NCI-H460 (cell line): ENCODE results near the gene OXT. TPM values are rescaled to one million over a fixed set of nuclear protein-coding genes. Genes with fewer than 3 reads are reported as not detected.
"Not testable (repeated sequence)": the region's sequence is repeated elsewhere in the genome, so short reads cannot be mapped to it uniquely, and the experiment has no call there.

ENCODE experiments used
- DNase-seq: peaks from one replicate; pipeline ENCODE4 v3.0.0-alpha.2; 2016; ENCODE audit warnings: low read depth; ENCODE audit errors: extremely low read depth
- total RNA-seq: library from RNA; depleted of rRNA; stranded (reverse); fragments of >200 nt; shearing (Covaris generic); gene quantifications from 2 replicates; pipeline ENCODE4 v1.2.3, GENCODE V29; 2014

Gene OXT
- total RNA-seq, 1 experiment from 2014 or later = not detected

DNA sequence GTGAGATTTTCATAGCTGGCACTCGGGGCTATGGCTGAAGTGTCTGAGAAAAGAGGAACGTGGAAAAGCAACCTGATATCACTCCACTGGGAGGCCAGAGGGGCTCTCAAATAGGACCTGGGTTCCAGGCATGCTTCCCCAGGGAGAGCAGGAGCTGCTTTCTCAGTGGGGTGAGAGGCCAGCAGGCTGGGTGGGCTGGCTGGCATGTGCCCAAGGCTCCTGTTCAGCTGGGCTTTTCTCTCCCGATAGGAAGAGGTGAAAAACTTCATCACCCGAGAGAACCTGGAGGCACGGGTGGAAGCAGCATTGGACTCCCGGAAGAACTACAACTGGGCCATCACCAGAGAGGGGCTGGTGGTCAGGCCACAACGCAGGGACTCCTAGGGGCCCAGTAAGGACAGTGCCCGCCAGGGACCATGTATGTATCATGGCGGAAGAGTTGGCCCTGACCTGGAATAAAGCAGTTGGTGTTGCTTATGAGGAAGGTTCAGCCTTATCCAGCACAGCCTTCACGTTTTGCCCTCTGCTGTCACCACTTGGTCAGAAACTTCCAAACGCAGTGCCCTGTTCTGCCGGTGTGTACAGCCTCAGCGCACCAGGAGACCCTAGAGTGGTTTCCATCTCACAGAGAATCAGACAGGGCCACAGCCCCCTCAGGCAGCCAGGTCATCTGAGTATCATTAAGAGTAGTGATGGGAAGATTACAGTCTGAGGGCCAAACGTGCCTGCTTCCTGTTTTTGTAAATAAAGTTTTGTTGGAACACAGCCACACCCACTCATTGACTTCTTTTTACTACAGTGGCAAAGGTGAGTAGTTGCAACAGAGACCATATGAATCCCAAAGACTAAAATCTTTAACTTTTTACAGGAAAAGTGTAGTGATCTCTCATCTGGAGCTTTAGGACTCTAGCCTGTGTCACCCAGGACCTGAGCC is 23.7 kb upstream of the OXT start:
- no peak for DNase-seq

DNA sequence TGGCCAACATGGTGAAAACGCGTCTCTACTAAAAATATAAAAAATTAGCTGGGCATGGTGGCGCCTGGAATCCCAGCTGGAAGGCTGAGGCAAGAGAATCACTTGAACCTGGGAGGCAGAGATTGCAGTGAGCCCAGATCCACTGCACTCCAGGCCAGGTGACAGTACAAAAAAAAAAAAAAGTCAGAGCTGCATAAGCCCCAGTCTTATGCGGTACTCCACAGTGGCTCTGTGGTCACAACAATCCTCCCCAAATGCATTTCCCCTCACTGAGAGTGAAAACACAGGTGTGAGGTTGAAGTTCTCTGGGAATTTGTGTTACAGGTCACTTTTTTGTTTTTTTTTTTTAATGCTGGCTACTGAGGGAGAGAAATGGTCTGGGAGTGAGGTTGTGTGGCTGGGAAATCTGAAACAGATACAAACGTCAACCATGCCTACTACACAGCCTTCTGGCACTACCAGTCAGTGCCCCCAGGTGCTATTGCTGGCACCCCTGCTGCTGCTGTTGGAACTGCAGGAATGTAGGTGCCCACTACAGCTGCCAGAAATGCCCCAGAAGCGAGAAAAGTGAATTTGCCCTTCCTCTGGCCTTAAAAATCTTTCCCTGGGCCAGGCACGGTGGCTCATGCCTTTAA is 19.9 kb upstream of the OXT start:
- DNase-seq = no peak

DNA sequence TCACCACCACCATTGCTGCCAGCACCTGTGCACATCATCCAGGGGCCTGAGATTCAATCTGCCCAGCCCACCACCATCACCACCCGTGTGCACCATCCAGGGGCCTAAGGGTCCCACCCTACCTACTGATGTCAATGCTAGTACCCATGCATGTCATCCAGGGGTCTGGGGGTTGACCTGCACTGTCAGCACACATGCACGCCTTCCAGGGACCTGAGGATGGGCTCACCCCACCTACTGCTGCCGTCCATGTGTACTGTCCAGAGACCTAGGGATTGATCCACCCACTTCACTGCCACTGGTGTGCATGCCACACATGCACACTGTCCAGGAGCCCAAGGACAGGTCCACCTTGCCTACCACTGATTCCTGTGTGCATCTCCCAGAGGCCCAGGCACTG is 11.9 kb upstream of the OXT start:
- DNase-seq = no peak

DNA sequence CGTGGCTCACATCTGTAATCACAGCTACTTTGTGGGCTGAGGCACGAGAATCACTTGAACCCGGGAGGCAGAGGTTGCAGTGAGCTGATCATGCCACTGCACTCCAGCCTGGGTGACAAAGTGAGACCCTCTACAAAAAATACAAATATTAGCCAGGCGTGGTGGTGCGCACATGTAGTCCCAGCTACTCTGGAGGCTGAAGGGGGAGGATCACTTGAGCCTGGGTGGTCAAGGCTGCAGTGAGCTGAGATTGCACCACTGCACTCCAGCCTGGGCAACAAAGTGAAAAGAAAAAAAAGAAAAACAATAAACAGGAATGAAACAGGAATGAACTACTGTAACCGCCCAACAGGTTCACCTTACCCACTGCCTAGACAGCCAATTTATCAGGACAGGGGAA is 7.3 kb upstream of the OXT start:
- not testable (repeated sequence) for DNase-seq

DNA sequence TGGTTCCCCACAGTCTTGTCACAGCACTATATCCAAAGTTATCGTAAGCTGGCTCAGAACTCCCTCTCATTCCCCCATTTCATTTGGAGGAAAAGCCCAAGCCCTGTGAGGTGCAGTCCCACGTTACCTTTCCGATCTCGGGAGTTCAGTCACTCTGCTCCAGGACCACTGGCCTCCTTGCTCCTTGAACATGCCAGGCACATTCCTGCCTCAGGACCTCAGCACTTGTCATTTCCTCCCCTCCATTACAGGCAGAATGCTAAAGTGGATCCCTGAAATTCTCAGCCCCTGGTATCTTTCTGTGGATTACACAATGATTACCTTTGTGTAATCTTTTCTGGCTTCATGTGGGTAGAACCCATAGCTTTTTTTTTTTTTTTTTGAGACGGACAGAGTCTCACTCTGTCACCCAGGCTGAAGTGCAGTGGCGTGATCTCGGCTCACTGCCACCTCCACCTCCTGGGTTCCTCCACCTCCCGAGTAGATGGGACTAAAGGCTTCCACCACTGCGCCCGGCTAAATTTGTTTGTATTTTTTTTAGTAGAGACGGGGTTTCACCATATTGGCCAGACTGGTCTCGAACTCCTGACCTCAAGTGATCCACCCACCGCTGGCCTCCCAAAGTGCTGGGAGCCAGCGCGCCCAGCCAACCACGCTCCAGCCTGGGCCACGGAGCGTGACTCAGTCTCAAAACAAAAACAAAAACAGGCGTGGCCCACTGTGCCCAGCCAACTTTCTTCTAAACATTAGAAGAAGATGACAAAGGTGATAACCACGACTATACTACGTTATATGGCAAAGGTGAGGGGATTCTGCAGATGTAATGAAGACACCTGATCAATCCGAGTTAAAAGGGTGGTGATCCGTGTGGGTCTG is 4.0 kb upstream of the OXT start:
- peak; percentile 67 for DNase-seq

DNA sequence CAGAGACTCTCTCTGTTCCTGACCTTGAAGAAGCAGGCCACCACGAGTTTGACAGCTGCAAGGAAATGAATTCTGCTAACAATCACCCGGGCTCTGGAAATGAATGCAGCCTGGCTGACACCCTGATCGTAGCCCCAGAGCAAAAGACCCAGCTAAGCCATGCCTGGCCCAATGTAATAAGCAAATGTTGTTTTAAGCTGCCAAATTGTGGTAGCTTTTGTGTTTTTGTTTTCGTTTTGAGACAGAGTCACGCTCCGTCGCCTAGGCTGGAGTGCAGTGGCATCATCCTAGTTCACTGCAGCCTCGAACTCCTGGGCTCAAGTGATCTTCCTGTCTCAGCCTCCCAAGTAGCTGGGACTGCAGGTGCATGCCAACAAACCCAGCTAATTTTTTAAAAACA is 3.3 kb upstream of the OXT start:
- DNase-seq = no peak

DNA sequence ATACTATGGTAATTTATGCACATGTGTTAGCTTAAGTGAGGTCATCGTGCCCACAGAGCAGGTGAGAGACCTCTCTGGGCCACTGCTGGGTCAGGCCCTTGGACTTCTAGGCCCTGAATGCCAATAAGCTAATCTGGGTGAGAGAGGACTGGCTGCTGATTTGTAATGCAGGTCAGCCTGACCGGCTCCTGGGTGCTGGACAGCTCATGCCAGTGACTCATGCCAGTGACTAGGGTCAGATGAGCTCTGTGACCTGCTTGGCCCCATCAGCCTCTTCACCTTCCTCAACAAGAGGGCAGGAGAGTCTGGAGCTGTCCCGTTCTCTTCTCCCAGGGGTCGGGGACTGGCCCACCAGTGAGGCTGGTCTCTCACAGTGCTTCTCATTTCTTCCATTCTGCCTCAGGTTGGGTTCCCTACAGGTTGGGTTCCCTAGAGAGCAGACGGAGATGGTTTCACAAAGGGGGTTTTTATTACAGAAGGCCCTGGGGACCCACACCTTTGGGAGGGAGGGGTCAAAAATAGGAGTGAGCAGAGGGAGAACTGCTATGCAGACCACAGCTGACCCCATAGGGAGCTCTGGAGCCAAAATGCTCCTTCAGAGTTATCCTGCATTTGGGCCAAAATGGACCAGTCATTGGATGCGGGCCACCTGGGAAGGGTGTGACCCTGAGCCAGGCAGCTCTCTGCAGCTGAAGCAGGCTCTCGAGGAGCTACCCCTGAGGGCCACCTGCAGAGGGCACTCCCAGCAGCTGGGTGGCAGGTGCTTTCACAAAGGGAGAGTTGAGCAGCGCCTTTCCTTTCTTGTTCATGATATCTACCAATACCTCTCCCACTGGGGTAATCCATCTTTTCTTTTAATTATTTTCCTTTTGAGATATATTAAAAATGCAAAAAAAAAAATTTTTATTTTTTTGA is 2.2 kb upstream of the OXT start:
- DNase-seq = no peak

DNA sequence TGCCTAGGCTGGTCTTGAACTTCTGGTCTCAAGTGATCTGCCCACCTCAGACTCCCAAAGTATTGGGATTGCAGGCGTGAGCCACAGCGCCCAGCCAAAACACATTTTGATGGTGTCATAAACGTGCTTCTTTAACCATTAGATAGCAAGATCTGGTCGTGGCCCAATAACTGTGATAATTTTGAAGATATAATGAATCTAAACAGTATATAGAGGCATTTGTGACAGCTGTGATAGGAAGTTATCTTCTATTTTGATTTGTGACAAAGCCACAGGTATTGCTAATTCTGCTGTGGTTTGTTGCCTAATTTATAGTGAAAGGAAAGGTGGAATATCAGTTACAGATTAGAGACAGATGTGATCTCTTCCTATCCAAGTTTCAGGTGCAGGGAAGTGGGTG is 695 bp upstream of the OXT start:
- no peak for DNase-seq

DNA sequence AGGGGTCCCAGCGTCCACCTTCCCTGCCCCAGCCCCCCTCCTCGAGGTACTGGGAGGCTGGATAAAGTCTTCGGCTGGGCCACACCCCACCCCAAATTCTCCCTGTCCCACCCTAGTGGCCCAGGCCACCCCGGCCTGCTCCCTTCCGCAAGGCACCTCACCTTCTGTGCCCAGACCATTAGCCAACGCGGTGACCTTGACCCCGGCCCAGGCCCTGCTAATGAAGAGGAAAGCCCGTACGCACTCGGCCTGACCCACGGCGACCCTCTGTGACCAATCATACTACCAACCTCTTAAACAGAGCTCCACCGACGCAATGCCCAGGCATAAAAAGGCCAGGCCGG is 182 bp upstream of the OXT start:
- DNase-seq = no peak

DNA sequence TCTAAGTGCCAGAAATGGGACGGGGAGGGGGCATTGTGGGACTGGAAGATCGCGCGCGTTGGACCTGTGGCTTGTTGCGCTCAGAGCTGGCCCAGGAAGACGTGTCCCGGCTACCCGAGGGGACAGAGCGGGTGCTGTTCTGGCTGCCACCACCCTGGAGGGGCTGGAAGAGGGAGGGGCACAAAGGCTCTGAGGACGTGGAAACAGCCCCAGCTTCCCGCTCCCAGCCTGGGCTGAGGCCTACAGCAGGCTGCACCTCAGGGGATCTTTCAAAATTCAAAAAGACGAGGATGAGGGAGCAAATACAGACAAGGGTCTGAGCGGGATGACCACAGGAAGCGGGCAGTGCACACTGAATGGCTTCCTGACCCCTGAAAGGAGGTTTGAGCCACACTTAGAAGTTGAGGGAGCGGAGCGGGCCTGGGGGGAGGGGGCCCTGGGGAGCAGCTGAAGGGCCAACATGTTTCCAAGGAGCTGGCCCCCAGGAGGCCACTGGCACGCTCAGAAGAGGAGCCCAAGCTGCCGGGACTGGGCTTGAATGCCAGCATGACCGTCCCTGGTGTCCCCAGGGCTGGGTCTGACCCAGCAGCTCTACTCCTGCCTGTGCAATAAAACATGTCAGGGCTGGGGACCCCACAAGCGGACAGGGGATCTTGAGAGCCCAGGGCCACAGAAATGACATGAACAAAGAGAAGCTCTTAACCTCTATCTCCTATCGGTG is 1.3 kb downstream of the OXT start:
- DNase-seq = no peak

DNA sequence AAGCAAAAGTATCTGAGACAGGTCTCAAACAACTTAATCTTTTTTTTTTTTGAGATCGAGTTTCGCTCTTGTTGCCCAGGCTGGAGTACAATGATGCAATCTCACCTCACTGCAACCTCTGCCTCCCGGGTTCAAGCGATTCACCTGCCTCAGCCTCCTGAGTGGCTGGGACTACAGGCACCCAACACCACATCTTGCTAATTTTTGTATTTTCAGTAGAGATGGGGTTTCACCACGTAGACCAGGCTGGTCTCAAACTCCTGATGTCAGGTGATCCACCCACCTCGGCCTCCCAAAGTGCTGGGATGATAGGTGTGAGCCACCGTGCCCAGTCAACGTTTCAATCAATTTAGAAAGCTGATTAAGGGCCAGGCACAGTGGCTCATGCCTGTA is 1.8 kb downstream of the OXT start:
- DNase-seq = not testable (repeated sequence)

DNA sequence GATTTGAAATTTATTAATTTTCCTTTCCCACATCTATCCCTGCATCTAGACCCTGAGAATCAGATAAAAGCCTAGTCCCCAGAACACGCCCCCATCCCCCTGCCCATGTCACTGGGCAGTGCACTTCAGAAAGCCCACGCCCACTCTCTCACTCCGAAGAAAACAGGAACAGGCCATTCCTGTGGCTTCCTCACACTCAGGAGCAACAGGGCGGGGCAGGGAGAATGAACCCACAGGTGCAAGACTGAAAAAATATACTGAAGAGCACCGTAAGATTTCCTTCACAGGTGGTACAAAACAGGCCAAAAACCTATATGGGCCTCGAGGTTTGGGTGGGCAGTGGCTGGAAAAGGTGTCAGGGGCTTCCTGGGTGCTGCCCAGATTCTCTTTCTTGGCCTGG is 3.4 kb downstream of the OXT start:
- DNase-seq = no peak

DNA sequence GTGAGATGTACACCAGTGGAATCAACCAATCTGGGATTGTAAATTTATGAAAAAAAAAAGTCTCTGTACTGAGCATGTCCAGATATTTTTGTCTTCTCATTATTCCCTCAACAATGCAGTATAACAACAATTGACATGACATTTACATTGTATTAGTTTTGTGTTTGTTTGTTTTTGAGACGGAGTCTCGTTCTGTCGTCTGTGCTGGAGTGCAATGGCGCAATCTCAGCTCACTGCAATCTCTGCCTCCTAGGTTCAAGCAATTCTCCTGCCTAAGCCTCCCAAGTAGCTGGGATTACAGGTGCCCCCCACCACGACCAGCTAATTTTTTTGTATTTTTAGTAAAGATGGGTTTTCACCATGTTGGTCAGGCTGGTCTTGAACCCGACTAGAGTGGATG is 3.9 kb downstream of the OXT start:
- not testable (repeated sequence) for DNase-seq

DNA sequence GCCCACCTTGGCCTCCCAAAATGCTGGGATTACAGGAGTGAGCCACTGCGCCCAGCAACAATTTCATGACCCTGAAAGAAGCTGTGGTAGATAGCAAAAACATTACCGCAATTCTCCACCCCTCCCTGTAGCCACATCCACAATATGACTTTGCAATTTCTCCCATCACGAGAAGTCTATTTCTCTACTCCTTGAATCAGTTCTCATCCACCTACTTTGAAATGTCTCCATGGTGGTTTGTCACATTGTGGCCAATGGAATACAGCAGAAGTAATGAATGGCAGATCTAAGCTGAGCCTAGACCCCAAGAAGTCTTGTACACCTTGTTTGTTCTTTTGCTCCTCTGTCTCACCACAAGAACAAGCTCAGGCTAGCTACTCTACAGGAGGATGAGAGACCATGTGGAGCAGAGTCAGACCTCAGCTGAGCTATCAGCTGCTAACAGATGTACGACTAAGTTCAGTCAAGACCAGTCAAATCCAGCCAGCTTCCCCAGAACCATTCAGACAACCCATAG is 6.3 kb downstream of the OXT start:
- no peak for DNase-seq

DNA sequence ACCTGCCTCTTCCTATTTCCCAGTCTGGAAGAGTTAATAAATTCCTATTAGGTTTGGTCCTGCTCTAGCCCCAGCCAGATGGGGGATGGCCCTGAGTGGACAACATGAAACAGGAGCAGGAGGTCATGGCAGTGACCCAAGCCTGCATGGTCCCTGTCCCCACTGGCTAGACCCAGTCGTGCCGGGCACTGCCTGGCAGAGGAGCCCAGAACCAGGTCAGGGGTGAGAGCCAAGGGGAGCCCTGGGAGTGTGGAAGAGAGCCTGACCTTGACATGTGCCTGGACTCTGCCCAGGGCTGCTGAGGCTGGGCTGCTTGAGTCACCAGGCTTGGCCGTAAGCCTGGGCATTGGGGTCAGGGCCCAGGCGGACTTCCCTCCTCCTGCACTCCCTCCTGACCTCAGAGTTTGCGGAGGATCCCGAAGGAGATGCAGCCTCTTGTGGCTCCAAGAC is 9.5 kb downstream of the OXT start:
- DNase-seq = no peak

DNA sequence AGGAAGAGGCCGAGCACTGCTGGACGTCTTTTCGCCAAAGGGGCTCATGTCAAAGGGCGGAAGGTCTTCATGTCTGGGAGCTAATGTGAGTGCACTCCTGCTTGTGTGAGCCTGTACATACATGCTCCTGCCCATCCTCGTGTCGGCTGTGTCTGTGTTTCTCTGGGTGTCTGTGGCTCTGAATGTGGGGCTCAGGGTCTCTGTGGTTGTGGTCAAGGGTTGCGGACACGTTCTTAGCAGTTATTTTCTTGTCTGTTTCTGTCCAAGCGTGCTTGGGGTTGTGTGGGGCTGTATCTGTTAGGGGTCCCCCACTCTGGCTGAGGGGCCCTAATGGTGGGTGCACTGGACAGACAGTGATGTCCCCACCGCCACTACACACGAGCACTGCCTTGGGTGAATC is 10.2 kb downstream of the OXT start:
- no peak for DNase-seq

DNA sequence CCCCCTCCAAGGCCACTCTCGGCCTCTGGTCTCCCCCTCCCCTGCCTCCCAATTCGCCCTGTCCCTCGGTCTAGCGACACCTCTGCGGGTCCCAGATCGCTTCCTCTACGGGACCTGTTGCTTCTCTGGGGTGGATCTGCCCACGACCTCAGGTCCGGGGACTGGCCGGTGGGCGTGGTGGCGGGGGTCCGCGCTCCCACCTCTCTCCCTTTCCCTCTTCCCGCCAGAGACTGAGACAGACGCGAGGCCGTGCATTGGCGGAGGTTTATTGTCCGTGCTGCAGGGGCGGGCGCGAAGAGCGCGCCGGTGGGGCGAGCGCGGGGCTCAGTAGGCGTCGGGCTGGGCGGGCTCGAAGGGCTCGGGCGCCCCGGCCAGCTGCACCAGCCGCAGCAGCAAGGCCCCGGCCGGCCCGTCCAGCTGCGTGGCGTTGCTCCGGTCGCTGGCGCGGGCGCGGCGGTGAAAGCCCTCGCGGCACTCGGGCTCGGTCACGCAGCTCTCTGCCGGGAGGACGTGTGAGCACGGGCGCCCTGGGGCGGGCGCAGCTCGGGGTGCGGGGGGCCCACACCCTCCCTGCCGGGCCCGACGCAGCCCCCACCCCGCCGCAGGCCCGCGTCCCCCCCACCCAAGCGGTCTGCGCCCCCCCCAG is 11.0 kb downstream of the OXT start:
- DNase-seq = no peak

DNA sequence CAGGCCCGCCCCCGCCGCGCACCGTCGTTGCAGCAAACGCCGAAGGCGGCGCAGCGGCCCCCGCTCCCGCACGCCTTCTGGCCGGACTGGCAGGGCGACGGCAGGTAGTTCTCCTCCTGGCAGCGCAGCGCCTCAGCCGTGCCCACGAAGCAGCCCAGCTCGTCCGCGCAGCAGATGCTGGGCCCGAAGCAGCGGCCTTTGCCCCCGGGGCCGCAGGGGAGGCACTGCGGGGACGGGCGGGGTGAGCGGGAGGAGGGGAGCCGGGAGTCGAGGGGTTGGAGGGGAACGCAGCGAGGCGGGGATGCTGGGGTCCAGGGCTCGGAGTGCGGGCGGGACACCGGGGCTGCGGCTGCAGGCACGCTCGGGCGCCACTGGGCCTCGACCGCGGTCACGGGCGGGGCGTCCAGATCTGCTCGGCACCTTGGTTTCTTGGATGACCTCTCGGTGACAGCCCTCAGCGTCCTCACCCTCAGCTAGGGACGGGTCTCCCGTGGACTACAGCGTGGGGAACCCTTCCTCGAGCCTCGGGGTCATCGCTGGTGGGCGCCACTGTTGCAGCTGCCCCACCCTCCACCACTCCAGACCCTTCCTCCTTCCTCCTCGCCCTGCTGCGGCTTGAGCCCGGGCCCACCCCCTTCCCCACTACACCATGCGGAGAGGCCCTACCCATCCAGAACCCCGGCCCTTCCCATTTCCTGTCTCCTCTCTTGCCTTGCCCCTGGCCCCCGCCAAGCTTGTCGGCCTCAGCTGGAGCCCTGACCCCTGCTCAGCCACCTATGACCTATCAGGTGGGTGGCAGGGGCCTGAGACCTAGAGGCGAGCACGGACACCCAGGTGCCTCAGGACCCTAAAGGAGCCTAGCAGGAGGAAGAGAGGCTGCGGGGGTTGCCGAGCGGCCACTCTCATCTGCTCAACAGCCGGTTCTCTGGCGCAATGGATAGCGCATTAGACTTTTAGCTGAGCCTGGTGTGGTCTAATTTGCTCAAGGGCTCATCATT is 11.8 kb downstream of the OXT start:
- no peak for DNase-seq
